ENCODE data around the gene PNMA1.

PNMA1 gene

DNA sequence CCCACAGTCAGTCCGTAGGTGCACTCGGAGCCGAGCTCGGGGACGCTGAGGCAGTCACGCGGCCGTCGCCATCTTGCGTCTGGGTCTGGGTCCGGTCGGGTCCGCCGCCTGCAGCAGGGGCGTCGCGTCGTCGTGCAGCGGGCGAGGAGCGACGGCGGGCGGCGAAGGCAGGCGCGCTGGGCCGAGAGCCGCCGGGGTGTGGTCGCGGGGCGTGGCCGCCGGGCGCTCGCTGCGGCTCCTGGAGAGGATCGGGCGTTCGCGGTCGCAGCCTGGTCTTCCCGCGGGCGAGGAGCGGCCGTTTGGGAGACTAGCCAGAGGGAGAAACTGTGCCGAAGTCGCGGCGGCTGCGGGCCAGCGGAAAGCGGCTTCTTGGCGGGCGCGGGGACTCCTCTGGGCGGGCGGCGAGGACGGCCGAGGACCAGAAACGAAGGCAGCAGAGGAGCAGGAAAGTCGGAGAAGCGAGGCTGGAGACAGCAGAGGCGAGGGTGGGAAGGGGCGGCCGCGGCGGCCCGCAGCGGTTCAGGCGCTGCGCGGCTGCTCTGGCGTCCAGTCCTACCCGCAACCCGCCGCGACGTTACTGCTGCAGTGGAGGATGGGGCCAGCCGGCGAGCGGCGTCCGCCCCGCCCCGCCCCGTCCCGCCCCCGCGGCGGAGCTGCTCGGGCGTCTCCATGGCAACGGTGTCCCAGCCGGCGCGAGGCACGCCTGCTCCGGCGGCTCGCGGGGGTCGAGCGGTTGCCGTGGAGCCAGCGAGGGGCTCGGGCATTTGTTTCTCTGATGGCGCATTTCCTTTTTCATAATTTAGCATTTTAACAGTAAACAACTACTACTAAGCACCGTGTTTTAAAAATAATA lies at the start of gene PNMA1:
PNMA1 (minus strand) TSS at position 582 of the 853 bp plus-strand sequence. CDS start 745 bp downstream, outside the sequence.
- no peak for DNase-seq

- no peak for DNase-seq
Observed at GRCh38 chr14:73763396-73763795, 49.2 kb upstream of the PNMA1 start.

- DNase-seq, result no peak
Observed at GRCh38 chr14:73762375-73762822, 48.2 kb upstream of the PNMA1 start.

GRCh38 chr14:73761618-73762355 lies 47.6 kb upstream of the PNMA1 start:
- DNase-seq, result no peak

- DNase-seq, result no peak
Observed at GRCh38 chr14:73760598-73761586, 46.7 kb upstream of the PNMA1 start.

DNA sequence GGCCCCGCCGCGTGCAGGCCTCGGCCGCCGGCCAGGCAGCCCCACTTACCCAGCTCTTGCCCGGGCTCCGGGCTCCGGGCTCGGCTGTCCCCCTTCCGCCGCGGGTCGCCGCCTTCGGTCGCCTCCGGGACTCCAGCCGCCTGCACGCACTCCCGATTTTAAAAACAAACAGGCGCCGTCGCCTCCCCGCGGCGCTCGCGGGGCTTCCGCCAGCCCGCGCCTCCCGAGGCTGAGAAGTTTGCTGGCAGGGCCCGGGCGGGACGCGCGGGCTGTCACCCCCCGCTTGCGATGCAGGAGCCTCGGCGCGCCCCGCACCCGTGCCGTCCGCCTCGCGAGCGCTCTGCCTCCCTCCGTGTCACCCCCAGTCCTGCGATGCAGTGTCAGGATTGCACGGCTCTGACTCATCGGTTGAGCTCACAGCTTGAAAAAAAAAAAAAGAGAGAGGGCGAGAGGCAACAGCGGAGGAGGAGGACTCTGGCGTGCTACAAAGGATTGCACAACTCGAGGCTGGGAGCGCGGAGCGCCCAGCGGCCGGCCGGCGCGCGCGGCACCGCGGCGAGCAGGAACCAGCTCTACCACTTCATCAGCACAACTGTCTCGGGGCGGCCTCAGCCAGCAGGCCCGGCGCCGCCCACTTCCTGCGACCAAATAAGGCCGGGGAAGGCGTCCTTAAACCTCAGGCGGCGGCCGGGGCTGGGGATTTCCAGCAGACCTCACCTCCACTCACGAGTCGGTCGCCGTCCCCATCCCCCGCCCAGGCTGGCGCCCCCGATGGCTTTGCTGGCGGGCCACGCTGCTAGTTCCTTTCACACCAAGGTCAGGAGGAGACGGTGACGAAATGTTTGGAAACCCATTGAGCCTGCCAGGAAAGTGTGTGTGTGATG lies 45.8 kb upstream of the PNMA1 start:
- peak; percentile 85 for DNase-seq

- no peak for DNase-seq
Observed at GRCh38 chr14:73759183-73759713, 45.1 kb upstream of the PNMA1 start.

DNA sequence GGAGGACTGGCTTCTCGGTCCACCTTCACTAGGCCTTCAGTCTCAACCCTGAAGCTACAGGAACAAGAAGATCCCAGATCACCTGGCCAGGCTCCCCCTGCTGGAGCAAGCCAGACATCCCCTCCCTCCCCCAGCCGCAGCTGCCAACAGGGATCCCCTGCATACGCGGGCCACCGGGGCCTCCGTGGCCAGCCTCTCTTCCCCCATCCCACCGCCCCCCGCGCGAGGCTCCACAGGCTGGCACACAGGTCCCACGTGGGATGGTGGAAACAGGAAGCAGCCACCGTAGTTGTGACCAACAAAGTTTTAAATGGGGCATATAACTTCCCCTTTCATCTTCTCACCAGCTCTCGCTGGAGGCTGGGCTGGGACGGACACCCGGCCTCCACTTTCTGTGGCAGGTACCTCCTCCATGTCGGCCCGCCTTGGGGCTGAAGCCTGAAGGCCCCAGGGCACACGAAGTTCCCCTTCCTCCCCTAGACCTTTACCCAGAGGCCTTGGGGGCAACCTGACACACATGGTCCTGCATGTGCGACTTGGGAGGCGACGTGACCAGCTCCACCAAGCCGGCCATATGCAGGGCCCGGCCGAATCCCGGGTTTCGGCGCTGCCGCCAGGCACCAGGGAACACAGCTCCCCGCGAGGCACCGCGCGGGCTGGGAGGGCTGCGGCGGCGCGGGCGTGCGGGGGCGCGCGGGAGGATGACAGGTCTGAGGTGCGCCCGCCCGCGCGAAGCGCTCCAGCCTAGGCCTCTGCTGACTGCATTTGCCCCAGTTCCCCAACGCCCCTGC lies 44.4 kb upstream of the PNMA1 start:
- peak; percentile 61 for DNase-seq

DNA sequence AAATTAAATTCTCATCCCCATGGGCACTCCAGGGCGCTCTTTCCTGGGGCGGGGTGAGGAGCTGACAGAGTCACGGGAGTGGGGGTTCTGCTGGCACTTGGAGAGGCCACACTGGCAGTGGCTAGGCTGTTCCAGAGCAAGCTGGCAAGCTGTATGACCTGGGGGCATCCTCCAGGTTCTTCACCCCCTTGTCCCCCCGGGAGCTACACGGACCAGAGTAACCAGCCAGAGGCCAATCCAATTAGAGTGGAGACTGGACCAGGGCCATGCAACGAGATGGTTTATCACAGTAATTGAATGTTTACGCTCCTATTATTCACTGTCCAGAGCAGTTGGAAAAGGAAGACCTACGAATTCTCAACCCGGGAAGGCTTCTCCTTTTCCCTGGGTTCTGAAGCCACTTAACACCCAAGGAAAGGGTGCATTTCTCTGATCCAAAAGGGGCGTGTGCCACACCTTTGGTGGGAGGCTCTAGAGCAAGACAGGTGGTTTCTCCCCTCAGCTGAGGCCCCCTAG lies 43.8 kb upstream of the PNMA1 start:
- no peak for DNase-seq

DNA sequence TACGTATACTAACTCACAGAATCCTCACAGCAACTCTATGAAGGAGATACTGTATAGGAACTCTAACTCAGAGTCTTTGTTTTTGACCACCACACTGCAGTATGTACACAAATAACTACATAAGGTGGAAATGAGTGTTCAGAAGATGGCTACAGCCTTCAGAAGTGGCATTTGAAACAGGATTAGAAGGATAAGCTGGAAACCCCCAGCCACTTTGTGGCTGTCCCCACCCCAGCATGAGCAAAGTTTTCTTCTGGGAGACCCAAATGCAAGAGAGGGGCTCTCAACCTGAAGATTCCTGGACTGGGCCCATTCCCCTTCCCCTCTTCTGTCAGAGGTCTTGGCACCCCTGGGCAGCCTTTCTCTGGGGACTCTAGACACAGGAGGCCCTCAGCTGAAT lies 43.2 kb upstream of the PNMA1 start:
- DNase-seq, result no peak

DNA sequence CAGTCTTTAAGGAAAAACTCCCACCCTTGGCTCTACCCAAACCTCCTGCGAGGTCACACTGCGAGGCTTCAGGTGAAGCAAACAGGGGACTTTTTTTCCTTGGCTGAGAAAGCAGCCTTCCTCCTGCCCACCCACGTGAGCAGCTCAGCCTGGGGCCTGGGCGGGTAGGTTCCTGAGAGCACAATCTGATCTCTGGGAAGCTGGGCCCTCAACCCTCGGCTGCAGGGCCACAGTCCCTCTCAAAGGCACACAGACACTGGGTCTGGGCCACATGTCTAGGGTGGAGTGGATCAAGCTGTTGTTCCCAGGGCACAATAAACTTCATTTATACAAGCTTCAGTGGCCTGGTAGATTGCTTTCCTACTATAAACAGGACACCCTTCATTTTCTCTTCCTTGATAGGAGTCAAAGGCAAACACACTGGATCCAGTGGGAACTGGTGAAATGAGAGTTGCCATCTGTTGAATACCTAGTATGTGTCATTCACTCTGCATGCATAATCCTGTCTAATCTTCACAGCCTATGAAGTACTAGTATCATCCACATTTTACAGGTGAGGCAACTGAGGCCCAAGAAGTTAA lies 41.3 kb upstream of the PNMA1 start:
- DNase-seq, result no peak

DNA sequence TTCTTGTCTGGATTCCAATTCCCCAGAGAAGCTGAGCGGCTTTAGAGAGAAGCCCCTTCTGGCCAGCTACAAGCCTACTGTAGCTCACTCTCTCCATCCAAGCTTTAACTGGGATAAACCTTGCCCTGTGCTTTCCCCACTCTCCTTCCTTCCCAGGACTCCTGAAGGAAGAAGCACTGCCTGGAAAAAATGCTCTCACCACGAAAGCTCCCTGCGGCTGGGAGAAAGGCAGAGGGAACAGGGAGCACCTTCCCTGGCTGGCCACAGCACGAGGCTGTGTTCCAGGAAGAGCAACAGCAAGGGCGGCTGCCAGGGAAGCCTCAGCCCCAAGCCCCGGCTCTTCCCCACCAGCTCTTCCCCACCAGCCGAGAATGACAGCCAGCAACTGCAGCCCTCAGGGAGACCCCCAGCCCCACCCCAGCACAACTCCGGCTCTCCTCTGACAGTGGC lies 40.8 kb upstream of the PNMA1 start:
- no peak for DNase-seq

DNA sequence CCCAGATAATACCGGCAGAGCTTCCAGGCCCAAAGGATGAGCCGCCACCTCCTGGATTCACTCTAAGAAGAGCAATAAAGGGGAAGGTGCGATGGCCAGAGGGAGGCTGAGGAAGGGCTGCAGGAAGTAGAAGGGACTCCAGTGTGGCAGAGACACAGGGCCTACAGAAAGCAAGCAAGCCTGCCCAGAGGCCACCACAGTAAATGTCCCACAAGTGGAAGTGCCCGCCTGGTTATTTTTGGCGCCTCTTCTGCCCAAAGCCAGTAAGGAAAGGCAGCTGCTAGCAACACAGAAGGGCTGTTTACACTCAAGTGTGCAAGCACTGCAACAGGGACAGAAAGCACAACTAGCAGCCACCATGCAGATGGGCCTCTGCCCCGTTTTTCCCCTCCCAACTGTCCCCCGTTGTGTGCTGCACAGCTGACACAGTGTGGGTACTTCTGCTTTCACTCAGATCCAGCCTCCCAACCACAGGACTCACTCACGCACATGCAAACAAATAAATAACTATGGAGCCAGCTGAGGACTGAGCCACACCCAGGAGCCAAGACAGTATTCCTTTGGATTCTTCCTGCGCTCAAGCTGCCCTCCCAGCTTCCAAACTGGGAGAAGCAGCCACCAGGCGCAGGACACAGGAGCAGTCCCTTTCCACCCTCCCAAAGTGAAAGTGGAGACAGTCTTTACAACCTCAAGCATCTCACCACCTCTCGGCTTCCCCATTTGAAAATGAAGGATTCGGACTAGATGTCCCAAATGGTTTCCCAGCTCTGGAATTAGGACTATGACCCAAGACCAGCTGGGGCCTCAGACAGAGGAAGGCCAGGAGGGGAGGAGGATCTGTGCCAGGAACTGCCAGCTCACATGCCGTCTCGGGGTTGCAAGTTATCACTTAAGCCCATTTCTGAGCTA lies 40.0 kb upstream of the PNMA1 start:
- peak; percentile 42 for DNase-seq

- DNase-seq, result no peak
Observed at GRCh38 chr14:73753124-73753886, 39.1 kb upstream of the PNMA1 start.

- no peak for DNase-seq
Observed at GRCh38 chr14:73752297-73752992, 38.3 kb upstream of the PNMA1 start.

DNA sequence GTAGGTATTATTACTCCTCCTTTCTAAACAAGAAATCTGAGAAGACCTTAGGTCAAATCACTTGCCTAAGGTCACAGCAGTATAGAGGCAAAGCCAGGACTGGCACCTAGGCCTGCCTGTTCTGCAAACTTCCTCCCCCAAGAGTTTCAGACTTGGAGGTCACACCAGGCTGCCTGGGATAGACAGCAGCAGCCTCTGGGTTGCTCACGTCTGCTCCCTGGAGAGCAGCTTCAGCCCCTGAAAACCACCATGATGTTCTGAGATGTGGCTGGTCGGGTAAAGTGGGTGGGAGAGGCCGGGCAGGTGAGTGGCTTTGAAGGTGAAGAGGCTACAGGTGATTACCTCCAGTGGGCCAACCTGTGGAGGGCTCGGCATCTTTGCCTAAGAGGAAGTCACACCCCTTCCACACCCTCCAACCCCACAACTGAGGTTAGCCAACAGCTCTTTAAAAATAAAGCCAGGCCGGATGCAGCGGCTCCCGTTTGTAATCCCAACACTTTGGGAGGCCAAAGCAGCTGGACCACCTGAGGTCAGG lies 37.0 kb upstream of the PNMA1 start:
- no peak for DNase-seq

- DNase-seq, result no peak
Observed at GRCh38 chr14:73750531-73750901, 36.3 kb upstream of the PNMA1 start.

Measured in SIG-M5 (cell line).